GM10847 (cell line): ENCODE measurements around the gene HIF1A.

Experiments used
- POLR2A ChIP-seq: IDR thresholded peaks from 2 replicates; pipeline ENCODE4 v1.6.1; 2011; ENCODE audit not compliant: insufficient read length; ENCODE audit errors: extremely low read depth

HIF1A gene

GRCh38 chr14:61749264-61749663 is 54.0 kb downstream of the HIF1A start:
- TF ChIP-seq POLR2A: no peak

GRCh38 chr14:61749867-61750266 is 54.6 kb downstream of the HIF1A start:
- no peak for TF ChIP-seq POLR2A

GRCh38 chr14:61750708-61751474 is 55.6 kb downstream of the HIF1A start:
- peak; percentile 72 for TF ChIP-seq POLR2A

GRCh38 chr14:61751475-61751989 is 56.2 kb downstream of the HIF1A start:
- TF ChIP-seq POLR2A: no peak

- TF ChIP-seq POLR2A: no peak
Observed at GRCh38 chr14:61752626-61753025, 57.3 kb downstream of the HIF1A start.

GRCh38 chr14:61753631-61754030 is 58.3 kb downstream of the HIF1A start:
- no peak for TF ChIP-seq POLR2A

- no peak for TF ChIP-seq POLR2A
Observed at GRCh38 chr14:61754627-61755381, 59.5 kb downstream of the HIF1A start.

GRCh38 chr14:61756135-61756534 is 60.8 kb downstream of the HIF1A start:
- no peak for TF ChIP-seq POLR2A

GRCh38 chr14:61759878-61760277 is 64.6 kb downstream of the HIF1A start:
- no peak for TF ChIP-seq POLR2A

- TF ChIP-seq POLR2A: no peak
Observed at GRCh38 chr14:61761557-61761956, 66.2 kb downstream of the HIF1A start.

GRCh38 chr14:61761959-61762786 is 66.9 kb downstream of the HIF1A start, which contains the start of gene SNAPC1:
TSS of gene SNAPC1 (plus strand) at chr14:61762420. CDS start at chr14:61762461, 41 bp downstream.
- peak; percentile 75 for TF ChIP-seq POLR2A

- TF ChIP-seq POLR2A: no peak
Observed at GRCh38 chr14:61764342-61765122, 69.2 kb downstream of the HIF1A start.

- TF ChIP-seq POLR2A: no peak
Observed at GRCh38 chr14:61765225-61765943, 70.1 kb downstream of the HIF1A start.

GRCh38 chr14:61766151-61766550 is 70.8 kb downstream of the HIF1A start:
- no peak for TF ChIP-seq POLR2A
